Activated naive CD8-positive, alpha-beta T cell treated with anti-CD3 and anti-CD28 coated beads for 36 hours (primary cell): ENCODE measurements around the gene PACRG. TPM values are rescaled to one million over a fixed set of nuclear protein-coding genes. Genes with fewer than 3 reads are reported as not detected.

Source experiments
- DNase-seq: peaks from one replicate; pipeline ENCODE4 v3.0.0; 2021
- H3K27ac Mint-ChIP-seq: one replicate; pipeline ENCODE4 v1.8.0; 2022; ENCODE audit warnings: mild to moderate bottlenecking, moderate library complexity, mixed read lengths
- H3K27me3 Mint-ChIP-seq: one replicate; pipeline ENCODE4 v1.8.0; 2022; ENCODE audit warnings: mild to moderate bottlenecking, mixed read lengths
- H3K36me3 Mint-ChIP-seq: one replicate; pipeline ENCODE4 v1.8.0; 2021; ENCODE audit warnings: mild to moderate bottlenecking, mixed read lengths
- H3K4me1 Mint-ChIP-seq: one replicate; pipeline ENCODE4 v1.8.0; 2021; ENCODE audit warnings: mixed read lengths
- H3K4me3 Mint-ChIP-seq: one replicate; pipeline ENCODE4 v1.8.0; 2022; ENCODE audit warnings: mild to moderate bottlenecking, moderate library complexity, mixed read lengths
- H3K9me3 Mint-ChIP-seq: one replicate; pipeline ENCODE4 v1.8.0; 2022; ENCODE audit warnings: mixed read lengths
- total RNA-seq, 2 experiments: library from RNA; stranded (reverse); gene quantifications; one replicate each; pipeline ENCODE4 v1.2.3, GENCODE V29; 2021

PACRG gene
- total RNA-seq, 2 experiments from 2014 or later = 0.50 TPM; not detected in 1

DNA sequence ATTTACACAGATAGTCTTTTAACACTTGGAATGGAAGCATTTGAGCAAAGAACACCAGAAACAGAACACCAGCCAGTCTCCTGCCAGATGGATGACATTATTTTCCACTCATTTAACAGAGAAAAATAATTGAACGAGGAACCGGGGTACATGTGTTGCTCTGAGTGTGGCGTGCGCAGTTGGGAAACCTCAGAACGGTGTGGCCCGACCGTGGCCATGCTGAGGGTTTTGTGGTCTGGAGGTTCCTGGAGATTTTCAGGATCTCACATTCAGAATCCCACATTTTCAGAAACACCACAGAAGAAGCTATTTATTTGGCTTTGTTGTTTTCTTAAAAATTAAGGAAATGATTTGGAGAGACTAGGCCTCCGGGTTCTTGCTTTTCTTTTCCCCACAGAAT lies 559.9 kb downstream of the PACRG start:
- H3K36me3 Mint-ChIP-seq = no peaks in the 10 kb centered on the region
- no peak for DNase-seq
- H3K27me3 Mint-ChIP-seq = peaks cover 8% of the 10 kb centered on the region
- H3K4me3 Mint-ChIP-seq = no peak overlapping the region
- H3K27ac Mint-ChIP-seq = no peak overlapping the region
- H3K9me3 Mint-ChIP-seq = no peaks in the 10 kb centered on the region
- peaks cover 2% of the 10 kb centered on the region for H3K4me1 Mint-ChIP-seq

DNA sequence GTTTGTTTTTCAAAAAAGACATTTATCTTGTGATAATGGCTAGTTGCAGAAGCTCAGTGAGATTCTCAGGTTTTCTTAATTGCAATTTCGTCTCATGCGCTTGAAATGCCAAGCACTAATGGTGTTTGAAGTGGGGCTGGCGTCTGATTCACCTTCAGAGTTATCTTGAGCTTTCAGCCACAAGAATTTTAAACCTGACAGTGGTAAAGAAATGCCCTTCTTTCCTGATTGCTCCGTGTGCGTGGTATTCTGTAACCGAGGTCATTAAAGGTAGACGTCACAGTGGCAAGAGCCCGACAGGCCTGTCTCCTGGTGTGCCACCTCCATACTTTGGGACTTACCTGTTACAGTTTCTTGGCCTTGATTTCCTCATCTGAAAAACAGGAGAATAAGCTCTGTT lies 560.3 kb downstream of the PACRG start:
- peaks cover 2% of the 10 kb centered on the region for H3K4me1 Mint-ChIP-seq

GRCh38 chr6:163288915-163289314 lies 561.1 kb downstream of the PACRG start:
- no peak overlapping the region for H3K27ac Mint-ChIP-seq
- DNase-seq = no peak
- no peaks in the 10 kb centered on the region for H3K36me3 Mint-ChIP-seq
- H3K9me3 Mint-ChIP-seq = no peaks in the 10 kb centered on the region
- peaks cover 8% of the 10 kb centered on the region for H3K27me3 Mint-ChIP-seq
- H3K4me1 Mint-ChIP-seq = peaks cover 2% of the 10 kb centered on the region
- H3K4me3 Mint-ChIP-seq = no peak overlapping the region

More for the DNA sequence above, 560.3 kb downstream of the PACRG start:
- no peak overlapping the region for H3K27ac Mint-ChIP-seq
- no peak for DNase-seq
- no peak overlapping the region for H3K4me3 Mint-ChIP-seq
- H3K9me3 Mint-ChIP-seq = no peaks in the 10 kb centered on the region
- no peaks in the 10 kb centered on the region for H3K36me3 Mint-ChIP-seq
- H3K27me3 Mint-ChIP-seq = peaks cover 8% of the 10 kb centered on the region

- H3K4me3 Mint-ChIP-seq = no peak overlapping the region
- H3K36me3 Mint-ChIP-seq = no peaks in the 10 kb centered on the region
- peaks cover 8% of the 10 kb centered on the region for H3K27me3 Mint-ChIP-seq
- no peak for DNase-seq
- no peaks in the 10 kb centered on the region for H3K9me3 Mint-ChIP-seq
- H3K4me1 Mint-ChIP-seq = peaks cover 2% of the 10 kb centered on the region
- no peak overlapping the region for H3K27ac Mint-ChIP-seq
Observed at GRCh38 chr6:163289447-163289846, 561.7 kb downstream of the PACRG start.

DNA sequence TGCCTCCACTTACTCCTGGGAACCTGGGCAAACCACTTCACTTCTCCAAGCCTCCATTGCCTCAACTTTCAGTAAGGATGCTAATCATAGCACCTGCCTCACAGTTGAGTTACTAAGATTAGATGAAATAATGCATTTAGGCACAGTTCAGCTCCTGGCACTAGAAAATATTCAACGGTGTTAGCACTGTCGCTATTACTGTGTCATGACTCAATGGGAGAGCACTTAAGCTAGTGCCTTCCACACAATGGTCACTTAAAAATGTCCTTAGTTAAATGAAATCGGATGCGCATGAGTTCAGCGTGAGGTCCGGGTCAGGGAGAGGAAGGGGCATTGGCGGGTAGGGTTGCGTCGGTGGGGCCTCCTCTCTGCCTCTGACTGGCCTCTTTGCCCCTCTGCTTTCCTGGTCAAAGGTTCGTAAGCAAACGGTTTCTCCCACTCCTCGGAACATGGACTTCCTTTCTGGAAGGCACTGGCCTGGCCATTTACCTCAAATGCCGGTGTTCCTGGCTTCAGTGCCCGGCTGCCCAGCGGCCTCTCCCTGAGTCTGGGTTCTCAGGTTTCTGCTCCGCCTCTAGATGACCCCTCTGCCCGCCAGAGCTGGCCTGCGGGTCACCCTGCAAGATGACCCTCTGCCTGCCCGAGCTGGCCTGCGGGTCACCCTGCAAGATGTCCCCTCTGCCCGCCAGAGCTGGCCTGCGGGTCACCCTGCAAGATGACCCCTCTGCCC lies 562.9 kb downstream of the PACRG start:
- H3K27ac Mint-ChIP-seq = no peak overlapping the region
- H3K36me3 Mint-ChIP-seq = no peaks in the 10 kb centered on the region
- no peak for DNase-seq
- no peaks in the 10 kb centered on the region for H3K9me3 Mint-ChIP-seq
- no peak overlapping the region for H3K4me3 Mint-ChIP-seq
- H3K27me3 Mint-ChIP-seq = peaks cover 8% of the 10 kb centered on the region
- H3K4me1 Mint-ChIP-seq = peaks cover 2% of the 10 kb centered on the region

GRCh38 chr6:163291622-163292021 lies 563.8 kb downstream of the PACRG start:
- Mint-ChIP-seq H3K4me3 (no peak overlapping the region), H3K27me3 (peaks cover 8% of the 10 kb centered on the region), H3K9me3 (no peaks in the 10 kb centered on the region), H3K27ac (no peak overlapping the region), H3K4me1 (peaks cover 2% of the 10 kb centered on the region), H3K36me3 (no peaks in the 10 kb centered on the region)
- DNase-seq = no peak

GRCh38 chr6:163293286-163293685 lies 565.5 kb downstream of the PACRG start:
- H3K4me1 Mint-ChIP-seq = peaks cover 2% of the 10 kb centered on the region
- DNase-seq = no peak
- no peak overlapping the region for H3K27ac Mint-ChIP-seq
- no peaks in the 10 kb centered on the region for H3K9me3 Mint-ChIP-seq
- no peak overlapping the region for H3K4me3 Mint-ChIP-seq
- no peaks in the 10 kb centered on the region for H3K36me3 Mint-ChIP-seq
- H3K27me3 Mint-ChIP-seq = peaks cover 8% of the 10 kb centered on the region

- no peaks in the 10 kb centered on the region for H3K9me3 Mint-ChIP-seq
- peaks cover 12% of the 10 kb centered on the region for H3K27me3 Mint-ChIP-seq
- peaks cover 2% of the 10 kb centered on the region for H3K4me1 Mint-ChIP-seq
- H3K4me3 Mint-ChIP-seq = no peak overlapping the region
- no peaks in the 10 kb centered on the region for H3K36me3 Mint-ChIP-seq
- no peak for DNase-seq
- H3K27ac Mint-ChIP-seq = no peak overlapping the region
Observed at GRCh38 chr6:163294734-163295133, 567.0 kb downstream of the PACRG start.

DNA sequence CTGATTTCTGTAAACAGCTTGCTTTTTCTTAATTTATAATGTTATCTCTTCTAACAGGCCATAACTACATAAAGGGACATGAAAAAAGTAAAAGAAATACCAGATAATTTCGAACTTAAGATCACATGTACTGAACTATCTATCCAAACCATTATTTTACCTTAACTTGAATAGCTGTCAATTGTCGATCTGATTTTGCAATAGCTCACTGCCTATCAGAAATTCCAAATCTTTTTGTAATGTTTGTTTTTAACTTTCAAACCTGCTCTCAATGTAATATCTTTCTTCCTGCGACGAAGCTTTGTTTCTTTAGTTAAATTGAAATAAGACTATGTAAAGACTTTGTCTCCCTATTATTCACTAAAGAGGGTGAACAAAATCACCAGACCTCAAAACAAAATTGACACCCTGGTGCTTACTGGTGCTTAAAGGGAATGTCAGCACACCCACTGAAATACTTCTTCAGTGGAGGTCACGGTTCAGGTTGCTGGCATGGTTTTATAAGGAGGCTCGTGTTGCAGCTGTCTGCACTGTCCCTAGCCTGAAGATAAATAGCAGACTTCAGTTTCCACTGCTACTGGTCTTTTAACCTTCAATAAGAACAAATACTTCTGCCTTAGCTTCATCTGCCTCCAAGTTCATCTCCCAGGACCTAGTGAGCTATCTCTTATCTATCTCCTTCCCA lies 569.2 kb downstream of the PACRG start:
- peaks cover under 1% of the 10 kb centered on the region for H3K4me1 Mint-ChIP-seq
- H3K27me3 Mint-ChIP-seq = peaks cover 6% of the 10 kb centered on the region
- no peaks in the 10 kb centered on the region for H3K36me3 Mint-ChIP-seq

DNA sequence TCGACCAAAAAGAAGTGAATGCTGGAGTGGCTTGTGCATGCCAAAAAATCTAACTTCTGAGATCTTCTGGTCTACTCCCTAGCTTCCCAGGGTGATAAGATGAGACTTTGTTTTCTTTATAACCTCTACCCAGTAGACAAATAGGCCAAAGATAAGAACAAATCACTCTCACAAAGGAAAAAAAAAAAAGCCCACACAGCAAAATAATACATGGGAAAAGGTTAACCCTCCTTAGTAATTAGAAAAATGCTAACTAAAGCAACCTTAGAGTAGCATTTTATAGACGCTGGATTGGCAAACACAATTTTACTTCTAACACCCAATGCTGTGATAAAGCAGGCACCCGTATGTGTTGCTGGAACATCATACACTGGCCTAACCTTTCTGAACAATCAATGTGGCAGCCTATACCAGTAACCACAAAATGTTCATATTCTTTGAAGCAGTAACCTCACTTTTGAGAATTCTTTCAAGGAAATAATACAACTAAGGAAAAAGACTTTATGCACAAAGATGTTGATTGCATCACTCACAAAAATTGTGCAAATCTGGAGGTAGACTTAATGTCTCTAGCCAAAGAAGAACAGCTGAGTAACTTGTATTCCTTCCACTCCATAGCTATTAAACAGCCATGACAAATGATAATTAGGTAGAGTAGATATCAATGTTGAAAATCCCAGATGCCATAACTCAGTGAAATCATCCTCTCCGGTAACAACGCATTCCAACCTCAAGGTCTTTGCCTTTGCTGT lies 570.5 kb downstream of the PACRG start:
- Mint-ChIP-seq H3K4me1 (no peaks in the 10 kb centered on the region), H3K4me3 (no peak overlapping the region), H3K36me3 (no peaks in the 10 kb centered on the region)

More for the DNA sequence above, 569.2 kb downstream of the PACRG start:
- no peak for DNase-seq
- Mint-ChIP-seq H3K27ac (no peak overlapping the region), H3K9me3 (no peaks in the 10 kb centered on the region), H3K4me3 (no peak overlapping the region)

GRCh38 chr6:163300838-163301237 lies 573.1 kb downstream of the PACRG start:
- Mint-ChIP-seq H3K4me1 (no peaks in the 10 kb centered on the region), H3K27ac (no peak overlapping the region), H3K27me3 (peaks cover 4% of the 10 kb centered on the region), H3K4me3 (no peak overlapping the region), H3K36me3 (no peaks in the 10 kb centered on the region), H3K9me3 (no peaks in the 10 kb centered on the region)
- no peak for DNase-seq

More for the DNA sequence above, 570.5 kb downstream of the PACRG start:
- no peak overlapping the region for H3K27ac Mint-ChIP-seq
- no peak for DNase-seq
- H3K9me3 Mint-ChIP-seq = no peaks in the 10 kb centered on the region
- H3K27me3 Mint-ChIP-seq = peaks cover 4% of the 10 kb centered on the region

DNA sequence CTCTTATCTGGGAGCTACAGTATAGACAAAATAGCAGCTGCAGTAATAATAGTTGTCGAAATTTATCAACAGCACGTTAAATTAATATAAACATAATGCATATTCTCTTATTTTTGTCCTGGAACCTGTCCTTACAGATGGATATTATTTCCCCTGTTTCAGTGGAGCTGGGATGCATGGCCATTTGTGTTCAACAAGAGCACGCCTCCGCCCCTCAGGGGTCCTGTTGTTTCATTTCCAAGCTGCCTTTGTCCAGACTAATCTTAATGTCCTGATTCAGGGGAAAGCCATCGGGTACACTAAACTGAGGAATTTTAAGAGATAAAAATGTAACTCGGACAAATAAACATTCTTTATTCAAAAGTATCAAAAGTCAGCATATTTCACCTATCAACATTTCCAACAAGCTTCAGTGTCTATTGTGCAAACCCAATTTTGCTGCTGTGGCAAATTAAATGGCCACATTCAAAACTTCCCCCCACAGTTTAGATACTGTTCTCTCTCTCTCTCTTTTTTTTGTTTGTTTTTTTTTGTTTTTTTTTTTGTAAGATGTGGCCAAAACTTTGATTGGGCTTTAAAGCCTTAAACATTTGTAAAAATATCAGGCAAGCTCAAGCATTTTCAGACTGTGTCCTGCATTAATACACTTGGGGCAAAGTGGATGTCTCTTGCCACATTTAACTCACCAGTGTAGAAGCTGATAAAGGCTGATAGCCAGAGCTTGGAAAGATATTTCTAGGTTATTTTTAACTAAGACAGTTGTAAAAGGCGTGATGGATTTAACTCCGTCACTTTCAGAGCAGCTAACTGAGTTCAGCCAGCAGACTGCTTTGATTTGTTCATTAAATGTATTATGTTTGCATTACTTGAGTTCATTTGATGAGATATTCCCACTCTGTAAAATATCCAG lies 574.2 kb downstream of the PACRG start:
- Mint-ChIP-seq H3K27me3 (peaks cover 4% of the 10 kb centered on the region), H3K27ac (no peak overlapping the region), H3K9me3 (no peaks in the 10 kb centered on the region), H3K4me3 (no peak overlapping the region), H3K36me3 (no peaks in the 10 kb centered on the region), H3K4me1 (no peaks in the 10 kb centered on the region)
- DNase-seq = no peak

GRCh38 chr6:163302747-163303146 lies 575.0 kb downstream of the PACRG start:
- Mint-ChIP-seq H3K9me3 (no peaks in the 10 kb centered on the region), H3K27ac (no peak overlapping the region), H3K4me3 (no peak overlapping the region), H3K36me3 (no peaks in the 10 kb centered on the region), H3K4me1 (no peaks in the 10 kb centered on the region), H3K27me3 (peaks cover 4% of the 10 kb centered on the region)
- no peak for DNase-seq

GRCh38 chr6:163306000-163306399 lies 578.2 kb downstream of the PACRG start:
- H3K27me3 Mint-ChIP-seq = peaks cover 5% of the 10 kb centered on the region
- H3K4me1 Mint-ChIP-seq = peaks cover 2% of the 10 kb centered on the region
- no peak for DNase-seq
- no peak overlapping the region for H3K27ac Mint-ChIP-seq
- H3K36me3 Mint-ChIP-seq = no peaks in the 10 kb centered on the region
- no peaks in the 10 kb centered on the region for H3K9me3 Mint-ChIP-seq
- no peak overlapping the region for H3K4me3 Mint-ChIP-seq
